ENCODE data around the gene PFKL. TPM values are rescaled to one million over a fixed set of nuclear protein-coding genes. Genes with fewer than 3 reads are reported as not detected.

Gene PFKL
- total RNA-seq, 1 donor from 2014 or later = 106 TPM

DNA sequence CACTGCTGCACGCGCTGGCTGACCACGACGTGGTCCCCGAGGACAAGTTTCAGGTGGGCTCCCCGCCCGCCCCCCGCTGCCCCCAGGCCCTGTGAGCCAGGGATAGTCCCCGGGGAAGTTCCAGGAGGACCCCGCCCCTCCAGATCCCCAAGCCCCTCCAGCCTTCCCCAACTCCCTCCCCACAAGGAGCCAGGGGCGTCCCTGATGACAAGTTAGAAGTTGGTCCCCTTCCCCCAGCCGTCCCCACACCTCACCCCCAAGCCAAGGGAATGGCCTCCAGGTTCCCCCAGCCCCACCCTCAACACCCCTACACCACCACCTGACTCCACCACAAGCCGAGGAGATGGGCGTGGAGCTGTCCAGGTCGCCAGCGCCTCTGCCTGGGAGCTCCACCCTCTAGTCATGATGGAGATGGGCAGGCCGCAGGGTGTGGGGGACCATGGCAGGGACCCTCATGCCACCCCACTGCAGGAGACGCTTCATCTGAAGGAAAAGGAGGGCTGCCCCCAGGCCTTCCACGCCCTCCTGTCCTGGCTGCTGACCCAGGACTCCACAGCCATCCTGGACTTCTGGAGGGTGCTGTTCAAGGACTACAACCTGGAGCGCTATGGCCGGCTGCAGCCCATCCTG is 13.7 kb upstream of the PFKL start:
- peaks cover 27% of the 10 kb centered on the region for H3K27me3 ChIP-seq (ENCODE audit: low read depth)
- no peak overlapping the region for H3K4me3 ChIP-seq
- DNase-seq (no peak), ATAC-seq (no peak)
- peaks cover 5% of the 10 kb centered on the region for H3K4me1 ChIP-seq
- intact Hi-C loops (cut with DNase I) = no loop called here
- H3K36me3 ChIP-seq = no peaks in the 10 kb centered on the region
- H3K27ac ChIP-seq = no peak overlapping the region
- TF ChIP-seq, protein P1, sequence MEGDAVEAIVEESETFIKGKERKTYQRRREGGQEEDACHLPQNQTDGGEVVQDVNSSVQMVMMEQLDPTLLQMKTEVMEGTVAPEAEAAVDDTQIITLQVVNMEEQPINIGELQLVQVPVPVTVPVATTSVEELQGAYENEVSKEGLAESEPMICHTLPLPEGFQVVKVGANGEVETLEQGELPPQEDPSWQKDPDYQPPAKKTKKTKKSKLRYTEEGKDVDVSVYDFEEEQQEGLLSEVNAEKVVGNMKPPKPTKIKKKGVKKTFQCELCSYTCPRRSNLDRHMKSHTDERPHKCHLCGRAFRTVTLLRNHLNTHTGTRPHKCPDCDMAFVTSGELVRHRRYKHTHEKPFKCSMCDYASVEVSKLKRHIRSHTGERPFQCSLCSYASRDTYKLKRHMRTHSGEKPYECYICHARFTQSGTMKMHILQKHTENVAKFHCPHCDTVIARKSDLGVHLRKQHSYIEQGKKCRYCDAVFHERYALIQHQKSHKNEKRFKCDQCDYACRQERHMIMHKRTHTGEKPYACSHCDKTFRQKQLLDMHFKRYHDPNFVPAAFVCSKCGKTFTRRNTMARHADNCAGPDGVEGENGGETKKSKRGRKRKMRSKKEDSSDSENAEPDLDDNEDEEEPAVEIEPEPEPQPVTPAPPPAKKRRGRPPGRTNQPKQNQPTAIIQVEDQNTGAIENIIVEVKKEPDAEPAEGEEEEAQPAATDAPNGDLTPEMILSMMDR (IDR thresholded peaks at IDR 0.05) = no peak
- no peaks in the 10 kb centered on the region for H3K9me3 ChIP-seq

DNA sequence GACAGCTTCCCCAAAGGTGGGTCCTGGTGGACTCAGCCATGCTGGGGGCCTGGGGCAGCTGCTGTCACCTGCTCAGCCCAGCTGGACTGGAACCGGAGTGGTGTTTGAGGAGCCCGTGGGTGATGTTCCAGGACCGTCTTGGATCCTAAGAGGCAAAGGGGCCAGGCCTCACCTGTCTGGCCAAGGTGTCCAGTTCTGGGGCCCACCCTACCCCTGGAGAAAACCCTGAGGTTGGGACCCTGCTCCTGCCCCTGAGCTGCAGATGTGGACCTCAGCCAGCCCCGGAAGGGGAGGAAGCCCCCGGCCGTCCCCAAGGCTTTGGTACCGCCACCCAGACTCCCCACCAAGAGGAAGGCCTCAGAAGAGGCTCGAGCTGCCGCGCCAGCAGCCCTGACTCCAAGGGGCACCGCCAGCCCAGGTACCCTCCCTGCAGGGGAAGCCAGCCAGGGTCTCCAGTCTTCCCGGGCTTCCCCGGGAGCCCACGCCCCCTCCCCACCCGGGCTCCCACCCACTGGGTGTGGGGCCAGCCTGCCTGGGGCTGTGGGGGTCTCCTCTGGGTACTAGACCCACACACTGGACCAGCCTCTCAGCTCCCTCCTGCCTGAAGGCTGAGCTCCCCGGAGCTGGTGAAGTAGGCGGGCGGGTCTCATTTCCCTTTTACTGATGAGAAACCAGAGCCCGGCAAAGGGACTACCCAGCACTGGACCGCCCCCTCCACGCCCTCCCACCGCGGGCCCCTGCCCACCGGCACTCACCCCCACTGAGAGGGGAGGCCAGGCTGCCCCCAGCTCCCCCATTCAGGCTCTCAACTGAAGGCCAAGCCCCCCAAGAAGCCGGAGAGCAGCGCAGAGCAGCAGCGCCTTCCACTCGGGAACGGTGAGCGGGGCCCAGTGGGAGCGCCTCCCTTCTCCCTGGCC is 12.9 kb upstream of the PFKL start:
- DNase-seq (no peak), ATAC-seq (no peak)
- intact Hi-C loops (cut with DNase I) = no loop called here
- H3K9me3 ChIP-seq = no peaks in the 10 kb centered on the region
- no peak overlapping the region for H3K4me3 ChIP-seq
- TF ChIP-seq, protein P1 (IDR thresholded peaks at IDR 0.05) = no peak
- H3K27ac ChIP-seq = no peak overlapping the region
- no peaks in the 10 kb centered on the region for H3K36me3 ChIP-seq
- H3K27me3 ChIP-seq (ENCODE audit: low read depth) = peaks cover 27% of the 10 kb centered on the region
- peaks cover 5% of the 10 kb centered on the region for H3K4me1 ChIP-seq

DNA sequence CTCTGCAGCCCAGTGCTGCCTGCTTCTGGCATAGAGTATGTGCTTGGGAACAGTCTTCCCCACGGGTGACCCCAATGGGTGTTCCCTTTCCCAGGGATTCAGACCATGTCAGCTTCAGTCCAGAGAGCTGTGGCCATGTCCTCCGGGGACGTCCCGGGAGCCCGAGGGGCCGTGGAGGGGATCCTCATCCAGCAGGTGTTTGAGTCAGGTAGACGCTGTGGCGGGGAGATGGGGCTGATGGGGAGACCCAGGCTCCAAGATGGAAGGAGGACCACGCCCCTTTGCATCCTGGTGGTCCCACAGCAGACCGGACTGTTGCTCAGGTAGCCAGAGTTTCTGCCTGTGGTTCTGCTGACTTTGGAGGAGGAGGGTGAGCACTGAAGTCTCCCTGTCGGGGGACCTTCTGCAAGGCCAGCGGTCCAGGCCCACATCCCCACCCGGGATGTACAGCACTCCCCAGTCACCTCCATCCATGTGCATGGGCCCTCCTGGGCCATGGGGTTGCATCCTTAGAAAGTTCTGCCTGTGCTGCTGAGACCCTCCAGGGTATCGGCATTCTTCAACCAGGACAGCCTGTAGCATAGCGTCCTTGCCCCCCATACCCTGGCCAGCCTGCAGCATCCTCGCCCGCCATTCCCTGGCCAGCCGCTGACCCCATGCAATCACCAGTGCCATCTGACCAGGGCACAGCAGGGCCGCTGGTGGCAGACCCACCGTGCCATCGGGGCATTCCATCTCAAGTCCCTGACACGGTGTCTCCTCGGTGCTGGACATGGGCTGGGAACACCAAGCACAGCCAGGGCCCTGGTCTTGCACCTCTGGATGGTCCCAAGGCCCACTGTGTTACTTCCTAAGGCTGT is 11.4 kb upstream of the PFKL start:
- no peaks in the 10 kb centered on the region for H3K9me3 ChIP-seq
- TF ChIP-seq, protein P1 (IDR thresholded peaks at IDR 0.05) = no peak
- H3K27ac ChIP-seq = no peak overlapping the region
- no peak for DNase-seq
- no peak for ATAC-seq
- no peaks in the 10 kb centered on the region for H3K36me3 ChIP-seq
- H3K4me1 ChIP-seq = peaks cover 5% of the 10 kb centered on the region
- peaks cover 23% of the 10 kb centered on the region for H3K27me3 ChIP-seq (ENCODE audit: low read depth)
- H3K4me3 ChIP-seq = no peak overlapping the region
- intact Hi-C loops (cut with DNase I) = no loop called here

DNA sequence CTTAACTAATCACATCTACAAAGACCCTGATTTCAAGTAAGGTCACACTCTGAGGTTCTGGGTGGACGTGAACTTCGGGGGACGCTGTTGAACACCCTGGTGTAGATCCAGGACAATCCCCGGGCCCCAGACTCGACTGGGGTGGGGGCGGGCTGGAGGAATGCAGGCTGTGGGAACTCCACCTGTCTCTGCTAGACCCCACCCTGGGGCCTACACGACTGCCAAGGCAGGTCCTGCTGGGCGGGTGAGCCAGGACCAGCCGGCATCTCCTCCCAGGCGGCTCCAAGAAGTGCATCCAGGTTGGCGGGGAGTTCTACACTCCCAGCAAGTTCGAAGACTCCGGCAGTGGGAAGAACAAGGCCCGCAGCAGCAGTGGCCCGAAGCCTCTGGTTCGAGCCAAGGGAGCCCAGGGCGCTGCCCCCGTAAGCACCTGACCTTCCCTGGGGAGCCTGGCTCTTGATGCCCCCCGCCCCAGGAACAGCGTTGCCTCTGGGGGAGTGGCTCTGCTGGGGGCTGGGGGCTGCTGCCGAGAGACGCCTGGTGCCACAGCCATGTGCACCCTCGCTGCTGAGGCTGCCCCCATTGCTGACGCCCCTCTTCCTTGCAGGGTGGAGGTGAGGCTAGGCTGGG is 10.4 kb upstream of the PFKL start:
- H3K27ac ChIP-seq = no peak overlapping the region
- TF ChIP-seq, protein P1 (IDR thresholded peaks at IDR 0.05) = no peak
- intact Hi-C loops (cut with DNase I) = no loop called here
- DNase-seq = no peak
- no peaks in the 10 kb centered on the region for H3K9me3 ChIP-seq
- ATAC-seq = no peak
- H3K36me3 ChIP-seq = no peaks in the 10 kb centered on the region
- peaks cover 8% of the 10 kb centered on the region for H3K4me1 ChIP-seq
- H3K4me3 ChIP-seq = no peak overlapping the region
- H3K27me3 ChIP-seq (ENCODE audit: low read depth) = peaks cover 23% of the 10 kb centered on the region
